ENCODE data around the gene TUSC2. TPM values are rescaled to one million over a fixed set of nuclear protein-coding genes. Genes with fewer than 3 reads are reported as not detected.

Gene TUSC2
- total RNA-seq, 1 donor from 2014 or later = 11.8 TPM

DNA sequence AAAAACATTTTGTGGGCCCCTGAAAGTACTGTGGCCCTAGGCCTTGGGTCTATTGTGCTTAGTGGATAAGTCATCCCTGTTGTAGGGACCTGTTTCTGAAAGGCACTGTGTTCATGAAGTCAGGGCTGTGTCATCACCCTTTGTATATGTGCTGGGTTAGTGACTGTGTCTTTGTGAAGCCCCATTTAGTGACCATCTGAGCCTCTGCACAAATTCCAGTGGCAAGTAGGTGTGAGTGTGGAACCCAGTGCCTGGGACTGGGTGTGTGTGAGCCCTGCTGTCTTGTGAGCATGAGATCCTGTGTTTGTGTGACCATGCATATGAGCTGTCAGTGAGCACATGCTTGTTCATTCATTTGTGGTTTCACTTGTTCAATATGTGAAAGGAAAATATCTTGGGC is 23.4 kb downstream of the TUSC2 start:
- Histone ChIP-seq H3K36me3 (no peaks in the 10 kb centered on the region), H3K27ac (no peak overlapping the region), H3K4me1 (peaks cover 40% of the 10 kb centered on the region), H3K4me3 (no peak overlapping the region), H3K9me3 (no peaks in the 10 kb centered on the region), H3K27me3 (no peaks in the 10 kb centered on the region)
- peak in 1 of 2 donors; percentile 82 for DNase-seq (ENCODE audit: extremely low spot score in 2 of 2)
- no peak for TF ChIP-seq POLR2A (IDR thresholded peaks at IDR 0.05)
- TF ChIP-seq, protein P1, sequence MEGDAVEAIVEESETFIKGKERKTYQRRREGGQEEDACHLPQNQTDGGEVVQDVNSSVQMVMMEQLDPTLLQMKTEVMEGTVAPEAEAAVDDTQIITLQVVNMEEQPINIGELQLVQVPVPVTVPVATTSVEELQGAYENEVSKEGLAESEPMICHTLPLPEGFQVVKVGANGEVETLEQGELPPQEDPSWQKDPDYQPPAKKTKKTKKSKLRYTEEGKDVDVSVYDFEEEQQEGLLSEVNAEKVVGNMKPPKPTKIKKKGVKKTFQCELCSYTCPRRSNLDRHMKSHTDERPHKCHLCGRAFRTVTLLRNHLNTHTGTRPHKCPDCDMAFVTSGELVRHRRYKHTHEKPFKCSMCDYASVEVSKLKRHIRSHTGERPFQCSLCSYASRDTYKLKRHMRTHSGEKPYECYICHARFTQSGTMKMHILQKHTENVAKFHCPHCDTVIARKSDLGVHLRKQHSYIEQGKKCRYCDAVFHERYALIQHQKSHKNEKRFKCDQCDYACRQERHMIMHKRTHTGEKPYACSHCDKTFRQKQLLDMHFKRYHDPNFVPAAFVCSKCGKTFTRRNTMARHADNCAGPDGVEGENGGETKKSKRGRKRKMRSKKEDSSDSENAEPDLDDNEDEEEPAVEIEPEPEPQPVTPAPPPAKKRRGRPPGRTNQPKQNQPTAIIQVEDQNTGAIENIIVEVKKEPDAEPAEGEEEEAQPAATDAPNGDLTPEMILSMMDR (IDR thresholded peaks at IDR 0.05) = no peak
- no peak for TF ChIP-seq POLR2AphosphoS5 (IDR thresholded peaks at IDR 0.05; ENCODE audit: insufficient read depth in 1 of 2, low read depth in 1 of 2)
- intact Hi-C loops (cut with DNase I) = no loop called here

DNA sequence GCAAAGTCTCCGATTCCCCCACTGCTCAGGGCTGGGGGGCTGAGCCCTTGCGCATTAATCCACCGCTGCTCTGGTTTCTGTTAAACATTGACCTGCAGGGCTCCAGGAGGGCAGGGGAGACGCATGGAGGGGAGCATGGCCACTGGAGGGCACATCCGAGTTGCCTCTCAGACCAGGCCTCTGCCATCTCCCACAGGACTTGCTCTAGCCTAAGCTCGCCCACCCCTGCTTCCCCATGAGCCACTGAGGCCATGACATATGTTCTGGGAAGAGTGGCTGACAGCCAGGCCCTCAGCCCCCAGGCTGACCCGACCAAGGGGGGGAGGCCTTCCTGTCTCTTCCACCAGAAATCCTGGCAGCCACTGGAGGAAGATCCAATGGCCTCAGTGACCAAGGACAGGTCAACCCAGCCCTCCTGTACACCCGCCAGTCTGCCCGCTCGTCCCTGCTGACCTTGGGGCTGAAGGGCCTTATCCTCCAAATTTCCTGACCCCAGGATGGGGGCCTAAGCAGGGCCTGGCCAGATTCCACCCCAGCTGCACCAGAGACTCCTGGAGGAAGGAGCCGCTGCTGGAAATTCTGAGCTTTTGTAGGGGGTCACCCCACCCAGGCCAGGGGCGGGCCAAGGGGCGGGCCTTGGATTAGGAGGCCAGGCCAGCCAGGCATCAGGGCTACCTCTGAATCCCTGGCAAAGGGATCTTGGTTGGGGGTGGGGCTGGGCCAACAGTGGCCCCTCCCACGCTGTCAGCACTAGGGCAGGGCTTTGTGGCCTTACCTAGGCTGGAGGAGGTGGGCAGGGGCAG is 24.8 kb downstream of the TUSC2 start, which contains the start of gene HYAL1:
HYAL1 (minus strand) TSS at position 562 of the 803 bp plus-strand sequence. CDS start 618 bp downstream, outside the sequence.
- Histone ChIP-seq H3K4me1 (peaks cover 46% of the 10 kb centered on the region), H3K9me3 (no peaks in the 10 kb centered on the region), H3K36me3 (no peaks in the 10 kb centered on the region), H3K27ac (peak within 1 kb of the TSS; percentile 91), H3K4me3 (peak within 1 kb of the TSS; percentile 6 to 25), H3K27me3 (no peaks in the 10 kb centered on the region)
- DNase-seq (ENCODE audit: extremely low spot score in 2 of 2) = peak in 1 of 2 donors; percentile 89
- no peak for TF ChIP-seq POLR2A (IDR thresholded peaks at IDR 0.05)
- TF ChIP-seq POLR2AphosphoS5 (IDR thresholded peaks at IDR 0.05; ENCODE audit: insufficient read depth in 1 of 2, low read depth in 1 of 2) = peak; percentile 47 to 75
- intact Hi-C loops (cut with DNase I) = no loop called here

DNA sequence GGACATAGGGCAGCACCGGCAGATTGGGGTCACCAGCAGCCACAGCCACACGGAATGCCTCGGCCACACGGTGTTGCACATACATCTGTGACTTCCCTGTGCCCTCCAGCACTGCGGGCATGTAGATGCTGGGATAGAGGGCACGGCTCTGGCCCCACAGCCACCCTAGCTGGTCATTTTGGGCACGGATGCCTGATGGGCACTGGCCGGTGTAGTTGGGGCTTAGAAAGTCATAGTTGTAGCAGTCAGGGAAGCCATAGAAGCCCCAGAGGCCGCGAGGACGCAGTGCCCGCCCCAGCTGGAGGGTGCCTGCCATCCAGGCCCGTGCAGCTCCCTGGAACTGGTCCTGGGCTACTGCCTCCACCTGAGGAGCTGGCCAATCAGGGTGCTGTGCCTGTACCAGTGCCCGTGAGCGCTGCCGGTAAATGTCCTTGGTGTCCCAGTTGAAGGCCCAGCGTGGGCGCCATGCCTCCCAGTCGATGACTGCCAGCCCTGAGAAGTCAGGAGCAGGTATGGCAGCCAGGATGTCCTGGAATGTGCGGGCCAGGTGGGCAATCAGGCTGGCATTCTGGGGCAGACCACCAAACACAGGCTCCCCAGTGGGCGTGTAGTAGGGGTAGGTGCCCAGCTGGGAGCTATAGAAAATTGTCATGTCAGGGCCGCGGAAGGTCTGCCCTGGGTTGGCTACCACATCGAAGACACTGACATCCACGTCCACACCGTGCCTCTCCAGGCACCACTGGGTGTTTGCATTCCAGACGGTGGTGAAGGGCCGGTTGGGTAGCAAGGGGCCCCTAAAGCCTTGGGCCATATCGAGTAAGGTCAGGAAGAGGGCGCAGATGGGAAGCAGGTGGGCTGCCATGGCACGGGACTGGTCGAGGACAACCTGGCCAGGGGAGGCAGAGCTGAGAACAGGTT is 25.7 kb downstream of the TUSC2 start:
- peaks cover 0 to under 1% of the 10 kb centered on the region in 2 donors for H3K36me3 ChIP-seq
- H3K27ac ChIP-seq = peak overlapping the region; percentile 91
- DNase-seq (ENCODE audit: extremely low spot score in 2 of 2) = peak in 1 of 2 donors; percentile 88
- H3K9me3 ChIP-seq = no peaks in the 10 kb centered on the region
- TF ChIP-seq POLR2A (IDR thresholded peaks at IDR 0.05) (no peak), POLR2AphosphoS5 (IDR thresholded peaks at IDR 0.05; ENCODE audit: insufficient read depth in 1 of 2, low read depth in 1 of 2) (no peak)
- TF ChIP-seq, protein P1 (IDR thresholded peaks at IDR 0.05) = no peak
- peaks cover 54% of the 10 kb centered on the region for H3K4me1 ChIP-seq
- H3K27me3 ChIP-seq = no peaks in the 10 kb centered on the region
- H3K4me3 ChIP-seq = peak overlapping the region; percentile 6 to 25
- intact Hi-C loops (cut with DNase I) = no loop called here

DNA sequence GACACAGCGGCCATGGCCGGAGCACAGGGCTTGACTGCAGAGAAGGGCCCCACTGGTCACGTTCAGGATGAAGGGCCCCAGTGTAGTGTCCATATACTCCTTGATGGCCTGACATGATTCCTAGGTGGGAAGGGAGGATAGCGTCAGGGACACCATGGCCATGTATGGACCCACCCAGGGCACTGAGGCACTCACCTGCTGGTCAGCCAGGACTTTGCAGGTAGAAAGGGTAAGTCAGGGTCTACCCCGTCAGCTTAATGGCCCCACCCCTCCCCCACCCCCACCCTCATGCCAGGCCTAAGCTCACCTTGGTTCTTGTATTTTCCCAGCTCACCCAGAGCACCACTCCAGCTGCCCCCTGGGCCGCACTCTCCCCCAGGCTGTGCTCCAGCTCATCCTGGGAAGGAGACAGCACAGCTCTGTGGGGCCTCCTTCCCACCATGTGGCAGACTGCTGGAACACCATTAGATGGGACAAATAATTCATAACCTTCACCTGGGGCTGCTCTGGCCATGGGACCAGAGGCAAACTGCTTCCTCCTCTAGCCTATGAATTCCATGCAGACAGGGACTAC is 27.3 kb downstream of the TUSC2 start:
- Histone ChIP-seq H3K4me3 (peak overlapping the region in 1 of 2 donors; percentile 47), H3K36me3 (peaks cover 0 to 5% of the 10 kb centered on the region in 2 donors), H3K4me1 (peaks cover 55% of the 10 kb centered on the region), H3K27ac (peak overlapping the region; percentile 91), H3K27me3 (no peaks in the 10 kb centered on the region), H3K9me3 (no peaks in the 10 kb centered on the region)
- DNase-seq (ENCODE audit: extremely low spot score in 2 of 2) = peak in 1 of 2 donors; percentile 92
- intact Hi-C loops (cut with DNase I) = no loop called here
- TF ChIP-seq POLR2A (IDR thresholded peaks at IDR 0.05) = no peak
- TF ChIP-seq, protein P1 (IDR thresholded peaks at IDR 0.05) = no peak
- no peak for TF ChIP-seq POLR2AphosphoS5 (IDR thresholded peaks at IDR 0.05; ENCODE audit: insufficient read depth in 1 of 2, low read depth in 1 of 2)
